Ascending aorta (tissue), 2 donors: ENCODE measurements around the gene UBE3B. TPM values are rescaled to one million over a fixed set of nuclear protein-coding genes. Genes with fewer than 3 reads are reported as not detected.

Experiments used
- DNase-seq, 2 donors: peaks; one replicate each; pipeline ENCODE4 v3.0.0-alpha.2; 2019; ENCODE audit warnings: low spot score in 2 of 2
- H3K27ac ChIP-seq, 2 donors: fragments of 200-600 bp; sonication (generic); one replicate each; pipeline ENCODE4 v1.5.1; 2016 to 2017; ENCODE audit warnings: mild to moderate bottlenecking in 1 of 2
- H3K27me3 ChIP-seq: fragments of 200-600 bp; sonication (generic); one replicate; pipeline ENCODE4 v1.5.1; 2017
- H3K36me3 ChIP-seq, 2 donors: fragments of 200-600 bp; sonication (generic); one replicate each; pipeline ENCODE4 v1.5.1; 2016
- H3K4me1 ChIP-seq, 2 donors: fragments of 200-600 bp; sonication (generic); one replicate each; pipeline ENCODE4 v1.5.1; 2016 to 2017; ENCODE audit warnings: mild to moderate bottlenecking in 1 of 2
- H3K4me3 ChIP-seq, 2 donors: fragments of 200-600 bp; sonication (generic); one replicate each; pipeline ENCODE4 v1.5.1; 2016 to 2017; ENCODE audit warnings: mild to moderate bottlenecking in 1 of 2
- H3K9me3 ChIP-seq, 2 donors: fragments of 200-600 bp; sonication (generic); one replicate each; pipeline ENCODE4 v1.5.1; 2016
- CTCF ChIP-seq, 3 experiments: fragments of 200-600 bp in 2 of 3; fragments of 450-650 bp in 1 of 3; sonication (generic) in 2 of 3; IDR thresholded peaks; one replicate each; pipeline ENCODE4 v1.5.1; 2016 to 2019; ENCODE audit warnings: antibody characterized with exemption in 3 of 3, mild to moderate bottlenecking in 1 of 3, moderate library complexity in 1 of 3
- intact Hi-C: fragments of 100-400 bp; cut with DNase I; formaldehyde crosslinking; loops from one replicate; pipeline ENCODE4 v1.15.1; 2023
- total RNA-seq: library from RNA; depleted of rRNA; stranded (reverse); fragments of >200 nt; gene quantifications from one replicate; pipeline ENCODE4 v1.1.0, GENCODE V29; 2016

Gene UBE3B
- total RNA-seq, 1 donor from 2014 or later, result 19.1 TPM

GRCh38 chr12:109562871-109563270 lies 85.4 kb downstream of the UBE3B start:
- TF ChIP-seq CTCF (IDR thresholded peaks at IDR 0.05), result no peak
- H3K4me3 ChIP-seq, result no peak overlapping the region

GRCh38 chr12:109563291-109564284 lies 86.2 kb downstream of the UBE3B start:
- Histone ChIP-seq H3K27ac (no peak overlapping the region), H3K4me3 (no peak overlapping the region), H3K36me3 (peaks cover 25 to 67% of the 10 kb centered on the region in 2 donors), H3K27me3 (no peaks in the 10 kb centered on the region), H3K9me3 (no peaks in the 10 kb centered on the region), H3K4me1 (no peaks in the 10 kb centered on the region)
- no peak for TF ChIP-seq CTCF (IDR thresholded peaks at IDR 0.05)
- no peak for DNase-seq
- intact Hi-C loops, result no loop called here

More at GRCh38 chr12:109562871-109563270, 85.4 kb downstream of the UBE3B start:
- H3K4me1 ChIP-seq, result no peaks in the 10 kb centered on the region
- intact Hi-C loops, result no loop called here
- H3K9me3 ChIP-seq, result no peaks in the 10 kb centered on the region
- DNase-seq, result no peak
- no peaks in the 10 kb centered on the region for H3K27me3 ChIP-seq
- no peak overlapping the region for H3K27ac ChIP-seq
- H3K36me3 ChIP-seq, result peaks cover 18 to 60% of the 10 kb centered on the region in 2 donors

- no peak for DNase-seq
- no peak for TF ChIP-seq CTCF (IDR thresholded peaks at IDR 0.05)
- peaks cover 25 to 73% of the 10 kb centered on the region in 2 donors for H3K36me3 ChIP-seq
- H3K9me3 ChIP-seq, result no peaks in the 10 kb centered on the region
- H3K27ac ChIP-seq, result no peak overlapping the region
- no peaks in the 10 kb centered on the region for H3K27me3 ChIP-seq
- no peak overlapping the region for H3K4me3 ChIP-seq
- H3K4me1 ChIP-seq, result no peaks in the 10 kb centered on the region
- intact Hi-C loops, result no loop called here
Observed at GRCh38 chr12:109566424-109566823, 89.0 kb downstream of the UBE3B start.

- no peak for DNase-seq
- Histone ChIP-seq H3K4me3 (no peak overlapping the region), H3K27me3 (no peaks in the 10 kb centered on the region), H3K36me3 (peaks cover 25 to 64% of the 10 kb centered on the region in 2 donors), H3K27ac (no peak overlapping the region), H3K9me3 (no peaks in the 10 kb centered on the region), H3K4me1 (no peaks in the 10 kb centered on the region)
- TF ChIP-seq CTCF (IDR thresholded peaks at IDR 0.05), result no peak
- intact Hi-C loops, result no loop called here
Observed at GRCh38 chr12:109567296-109567695, 89.9 kb downstream of the UBE3B start.

- H3K4me1 ChIP-seq, result peaks cover 0 to 3% of the 10 kb centered on the region in 2 donors
- H3K27ac ChIP-seq, result no peak overlapping the region
- H3K9me3 ChIP-seq, result no peaks in the 10 kb centered on the region
- H3K27me3 ChIP-seq, result no peaks in the 10 kb centered on the region
- H3K36me3 ChIP-seq, result peaks cover 25 to 58% of the 10 kb centered on the region in 2 donors
- no peak overlapping the region for H3K4me3 ChIP-seq
- intact Hi-C loops, result no loop called here
- TF ChIP-seq CTCF (IDR thresholded peaks at IDR 0.05), result no peak
- no peak for DNase-seq
Observed at GRCh38 chr12:109567967-109568366, 90.5 kb downstream of the UBE3B start.
